ENCODE results near the gene PSTPIP1. TPM values are rescaled to one million over a fixed set of nuclear protein-coding genes. Genes with fewer than 3 reads are reported as not detected.

Gene PSTPIP1
- total and polyA plus RNA-seq, 10 donors, result 31.1 to 150 (median 84.0) TPM

DNA sequence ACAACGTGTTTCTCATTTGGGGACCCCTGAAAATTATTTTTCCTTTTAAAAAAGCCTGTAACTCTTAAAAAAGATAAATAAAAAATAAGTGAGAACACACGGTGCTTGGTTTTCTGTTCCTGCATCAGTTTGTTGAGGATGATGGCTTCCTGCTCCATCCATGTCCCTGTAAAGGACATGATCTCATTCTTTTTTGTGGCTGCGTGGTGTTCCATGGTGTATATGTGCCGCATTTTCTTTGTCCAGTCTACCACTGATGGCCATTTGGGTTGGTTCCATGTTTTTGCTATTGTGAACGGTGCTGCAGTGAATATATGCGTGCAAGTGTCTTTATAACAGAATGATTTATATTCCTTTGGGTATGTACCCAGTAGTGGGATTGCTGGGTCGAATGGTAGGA, 73.7 kb downstream of the PSTPIP1 start:
- Histone ChIP-seq H3K9me3 (no peaks in the 10 kb centered on the region), H3K27ac (peak overlapping the region in 5 of 8 donors; percentile 41 to 85 (median 73)), H3K27me3 (replicated peaks in 1 of 7) (no peaks in the 10 kb centered on the region), H3K4me3 (no peak overlapping the region), H3K36me3 (no peaks in the 10 kb centered on the region), H3K4me1 (peaks cover 7 to 75% (median 61%) of the 10 kb centered on the region in 6 donors)
- TF ChIP-seq POLR2AphosphoS5 (IDR thresholded peaks at IDR 0.05), result no peak
- TF ChIP-seq POLR2A (IDR thresholded peaks at IDR 0.05), result no peak
- no peak for TF ChIP-seq CTCF (IDR thresholded peaks at IDR 0.05 in 8 of 11, conservative IDR thresholded peaks at IDR 0.05 in 3 of 11)
- intact Hi-C loops (cut with DNase I; ENCODE audit: low total_unique reads), result no loop called here
- DNase-seq, result no peak
- 92 to 96% (median 94%) methylated on average over 7 of the region's 7 CpGs for WGBS, 5 donors

DNA sequence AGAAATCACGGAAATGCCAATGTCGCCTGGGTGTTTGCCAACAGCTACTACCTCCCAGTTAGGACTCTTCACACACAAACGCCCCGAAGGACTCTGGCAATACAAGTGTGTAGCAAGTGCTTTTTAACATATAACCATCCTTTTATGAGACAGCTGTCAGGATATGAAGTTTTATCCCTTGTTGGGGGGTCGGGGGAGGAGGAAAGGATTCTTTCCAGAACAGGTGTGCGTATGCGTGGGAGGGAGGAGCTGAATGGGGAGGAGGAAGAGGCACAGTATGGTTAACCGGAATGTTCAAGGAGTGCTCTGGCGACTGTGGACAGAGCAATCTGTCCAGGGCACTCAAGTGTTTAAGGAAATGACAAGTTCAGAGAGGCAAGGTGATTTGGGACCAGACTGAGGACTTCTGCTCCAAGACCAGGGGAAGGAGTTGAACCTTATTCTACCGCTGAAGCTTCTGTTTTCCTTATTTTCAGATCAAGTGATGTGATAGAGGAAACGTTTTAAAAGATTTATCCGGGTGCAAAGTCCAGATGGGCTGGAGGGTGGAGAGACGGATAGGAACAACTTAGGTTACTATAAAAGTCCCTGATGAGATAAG, 74.7 kb downstream of the PSTPIP1 start:
- Histone ChIP-seq H3K4me3 (peak overlapping the region; percentile 83 to 96 (median 84)), H3K4me1 (peaks cover 4 to 65% (median 55%) of the 10 kb centered on the region in 6 donors), H3K27me3 (replicated peaks in 1 of 7) (no peaks in the 10 kb centered on the region), H3K27ac (peak overlapping the region in 7 of 8 donors; percentile 88 to 95 (median 92)), H3K36me3 (no peaks in the 10 kb centered on the region), H3K9me3 (no peaks in the 10 kb centered on the region)
- peak in 1 of 3 donors; percentile 5 for TF ChIP-seq POLR2AphosphoS5 (IDR thresholded peaks at IDR 0.05)
- no peak for TF ChIP-seq POLR2A (IDR thresholded peaks at IDR 0.05)
- 30 to 49% (median 41%) methylated on average over 13 of the region's 13 CpGs for WGBS, 5 donors
- intact Hi-C loops (cut with DNase I; ENCODE audit: low total_unique reads), result no loop called here
- DNase-seq, result no peak

DNA sequence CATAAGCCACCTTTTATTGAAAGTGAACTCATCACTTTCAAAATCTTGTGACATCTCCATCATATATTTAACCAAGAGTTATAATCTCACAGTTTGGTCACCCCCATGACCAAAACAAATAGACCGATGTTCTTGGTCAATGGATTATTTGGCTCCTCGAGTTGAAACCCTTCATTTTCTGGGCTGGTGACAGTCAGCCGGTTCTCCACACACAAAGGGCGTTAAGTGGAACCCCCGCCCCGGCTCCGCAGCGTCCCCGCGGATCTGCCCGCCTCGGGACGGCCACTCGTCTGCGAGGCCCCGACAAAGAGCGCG, 75.2 kb downstream of the PSTPIP1 start:
- DNase-seq, result no peak
- WGBS, 5 donors, result 1% methylated on average over 16 to 18 of the region's 18 CpGs
- intact Hi-C loops (cut with DNase I; ENCODE audit: low total_unique reads), result no loop called here
- peak overlapping the region; percentile 83 to 96 (median 84) for H3K4me3 ChIP-seq
- H3K9me3 ChIP-seq, result no peaks in the 10 kb centered on the region
- H3K36me3 ChIP-seq, result no peaks in the 10 kb centered on the region
- peaks cover 3 to 60% (median 50%) of the 10 kb centered on the region in 6 donors for H3K4me1 ChIP-seq
- peak overlapping the region; percentile 64 to 95 (median 92) for H3K27ac ChIP-seq
- H3K27me3 ChIP-seq (replicated peaks in 1 of 7), result no peaks in the 10 kb centered on the region
- TF ChIP-seq POLR2A (IDR thresholded peaks at IDR 0.05) (no peak), POLR2AphosphoS5 (IDR thresholded peaks at IDR 0.05) (no peak), CTCF (IDR thresholded peaks at IDR 0.05 in 8 of 11, conservative IDR thresholded peaks at IDR 0.05 in 3 of 11) (no peak)

DNA sequence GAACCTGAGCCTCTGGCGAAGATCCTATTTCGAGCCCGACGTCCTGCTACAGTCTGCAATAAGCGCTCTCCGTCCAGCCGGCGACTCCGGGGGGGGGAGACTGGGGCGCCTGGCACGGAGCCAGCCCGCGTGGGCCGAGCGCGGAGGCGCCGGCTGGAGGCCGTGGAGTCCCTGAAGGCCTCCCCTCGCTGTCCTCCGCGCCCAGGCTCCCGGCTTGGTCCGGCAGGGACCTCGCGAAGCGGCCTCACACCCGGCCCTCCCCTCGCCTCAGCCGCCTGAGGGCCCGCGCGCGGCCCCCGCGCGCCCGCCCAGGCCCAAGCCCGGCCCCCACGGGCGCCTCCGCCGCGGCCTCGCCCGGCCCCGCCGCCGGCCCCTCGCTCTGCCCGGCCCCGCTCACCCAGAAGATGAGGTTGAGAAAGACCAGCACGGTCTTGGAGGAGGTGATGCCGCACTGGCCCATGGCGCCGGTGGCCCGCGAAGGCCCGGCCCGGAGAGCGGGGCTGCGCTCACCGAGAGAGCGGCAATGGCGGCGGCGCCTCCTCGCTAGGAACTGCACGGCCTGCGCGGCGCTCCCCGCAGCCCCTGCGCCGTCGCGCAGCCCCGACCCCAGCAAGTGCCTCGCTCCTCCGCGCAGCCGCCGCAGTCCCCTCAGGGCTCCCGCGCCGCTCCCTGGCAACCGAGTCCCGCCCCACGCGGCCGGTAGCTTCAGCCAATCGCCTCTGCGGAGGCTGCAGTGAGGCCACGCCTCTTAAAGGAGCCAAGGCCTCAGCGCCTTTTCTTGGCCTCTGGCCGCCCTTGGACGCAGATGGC, 75.8 kb downstream of the PSTPIP1 start, which contains the start of gene TSPAN3:
TSS of gene TSPAN3 (minus strand) at position 615 of the 810 bp plus-strand sequence. CDS start at position 460, 155 bp downstream.
- Histone ChIP-seq H3K4me3 (peak within 1 kb of the TSS; percentile 83 to 96 (median 84)), H3K36me3 (no peaks in the 10 kb centered on the region), H3K4me1 (peaks cover 3 to 55% (median 46%) of the 10 kb centered on the region in 6 donors), H3K27me3 (replicated peaks in 1 of 7) (no peaks in the 10 kb centered on the region), H3K27ac (peak within 1 kb of the TSS; percentile 83 to 95 (median 92)), H3K9me3 (no peaks in the 10 kb centered on the region)
- peak; percentile 98 for DNase-seq
- TF ChIP-seq POLR2A (IDR thresholded peaks at IDR 0.05) (peak; percentile 20 to 86 (median 32)), CTCF (IDR thresholded peaks at IDR 0.05 in 8 of 11, conservative IDR thresholded peaks at IDR 0.05 in 3 of 11) (peak in 1 of 11 experiments; percentile 30), POLR2AphosphoS5 (IDR thresholded peaks at IDR 0.05) (peak; percentile 96 to 99 (median 96))
- intact Hi-C loops (cut with DNase I; ENCODE audit: low total_unique reads), result no loop called here
- 0 to 1% (median 0%) methylated on average over 19 to 97 of the region's 97 CpGs for WGBS, 5 donors

Data from spleen (tissue), 11 donors.